CD8-positive, alpha-beta memory T cell (primary cell): Measurements from ENCODE around the gene PDLIM4. TPM values are rescaled to one million over a fixed set of nuclear protein-coding genes. Genes with fewer than 3 reads are reported as not detected.

Source experiments
- CTCF ChIA-PET: fragments of 350-600 bp; sonication (Branson Sonifier 250); formaldehyde crosslinking; loops from one replicate; lab custom pipeline; 2021; ENCODE audit warnings: antibody characterized with exemption; lab: Charles Lee
- POLR2A ChIA-PET: fragments of 350-600 bp; sonication (Branson Sonifier 250); formaldehyde crosslinking; loops from one replicate; lab custom pipeline; 2021; ENCODE audit warnings: antibody characterized with exemption; lab: Charles Lee
- DNase-seq, 5 donors: peaks; one replicate each; pipeline versions ENCODE4 v3.0.0 to v3.0.0-alpha.2; 2020 to 2022; ENCODE audit warnings: mixed read lengths in 1 of 5
- H3K27ac ChIP-seq: one replicate; pipeline ENCODE4 v1.7.0; 2013; ENCODE audit warnings: low read depth, mild to moderate bottlenecking, low read length, moderate library complexity
- H3K27me3 ChIP-seq: 2 replicates; pipeline ENCODE4 v1.7.0; 2013; ENCODE audit warnings: low read length, mild to moderate bottlenecking; ENCODE audit not compliant: insufficient read depth, poor library complexity, severe bottlenecking
- H3K36me3 ChIP-seq: 2 replicates; pipeline ENCODE4 v1.7.0; 2013; ENCODE audit warnings: mild to moderate bottlenecking, low read length, moderate library complexity; ENCODE audit not compliant: insufficient read depth
- H3K4me1 ChIP-seq: 2 replicates; pipeline ENCODE4 v1.7.0; 2013; ENCODE audit warnings: mild to moderate bottlenecking, low read length, moderate library complexity; ENCODE audit not compliant: insufficient read depth
- H3K4me3 ChIP-seq: 2 replicates; pipeline ENCODE4 v1.7.0; 2013; ENCODE audit warnings: mild to moderate bottlenecking, low read length
- H3K9me3 ChIP-seq: 2 replicates; pipeline ENCODE4 v1.7.0; 2013; ENCODE audit warnings: mild to moderate bottlenecking, low read length
- H3K27ac Mint-ChIP-seq, 8 donors: one replicate each; pipeline ENCODE4 v1.8.0; 2020 to 2021; ENCODE audit warnings: mixed read lengths in 8 of 8, mild to moderate bottlenecking in 6 of 8, inconsistent platforms in 3 of 8, moderate library complexity in 3 of 8
- H3K27me3 Mint-ChIP-seq, 2 donors: one replicate each; pipeline ENCODE4 v1.8.0; 2020 to 2021; ENCODE audit warnings: mixed read lengths in 2 of 2, mild to moderate bottlenecking in 1 of 2, moderate library complexity in 1 of 2
- H3K36me3 Mint-ChIP-seq, 3 donors: one replicate each; pipeline ENCODE4 v1.8.0; 2020 to 2021; ENCODE audit warnings: mixed read lengths in 3 of 3, inconsistent platforms in 1 of 3, mild to moderate bottlenecking in 1 of 3
- H3K4me1 Mint-ChIP-seq, 3 donors: one replicate each; pipeline ENCODE4 v1.8.0; 2020 to 2021; ENCODE audit warnings: mixed read lengths in 3 of 3, inconsistent platforms in 1 of 3, mild to moderate bottlenecking in 1 of 3
- H3K4me3 Mint-ChIP-seq, 7 donors: one replicate each; pipeline ENCODE4 v1.8.0; 2020 to 2021; ENCODE audit warnings: mixed read lengths in 7 of 7, mild to moderate bottlenecking in 6 of 7, moderate library complexity in 4 of 7, inconsistent platforms in 2 of 7
- H3K9me3 Mint-ChIP-seq, 5 donors: one replicate each; pipeline ENCODE4 v1.8.0; 2020 to 2022; ENCODE audit warnings: mixed read lengths in 5 of 5, mild to moderate bottlenecking in 3 of 5, moderate library complexity in 2 of 5, inconsistent platforms in 1 of 5
- polyA plus RNA-seq: library from polyadenylated mRNA; unstranded; fragments of 300-500 nt; fragmentation: Illumina TruSeq; gene quantifications from one replicate; pipeline ENCODE4 v1.2.3, GENCODE V29; 2021
- total RNA-seq, 2 experiments: library from RNA; stranded (reverse); gene quantifications; one replicate each; pipeline ENCODE4 v1.2.3, GENCODE V29; 2021

PDLIM4 gene
- total and polyA plus RNA-seq, 3 experiments from 2014 or later, result 0.39 to 1.4 TPM; not detected in 1

GRCh38 chr5:132238169-132238744 lies 19.2 kb upstream of the PDLIM4 start:
- Mint-ChIP-seq H3K36me3 (peaks cover 0 to 9% (median 4%) of the 10 kb centered on the region in 3 donors), H3K4me1 (no peaks in the 10 kb centered on the region), H3K9me3 (peaks cover under 1 to 12% (median 10%) of the 10 kb centered on the region in 5 donors), H3K4me3 (no peak overlapping the region), H3K27me3 (peaks cover 0 to 11% of the 10 kb centered on the region in 2 donors), H3K27ac (no peak overlapping the region)
- POLR2A ChIA-PET, result no interaction called here
- DNase-seq, result peak; percentile 36 to 72 (median 46)
- Histone ChIP-seq H3K4me3 (no peak overlapping the region), H3K4me1 (no peaks in the 10 kb centered on the region), H3K27ac (no peak overlapping the region), H3K27me3 (no peaks in the 10 kb centered on the region), H3K36me3 (no peaks in the 10 kb centered on the region), H3K9me3 (no peaks in the 10 kb centered on the region)
- CTCF ChIA-PET, result interaction anchor here (0.7 to 3.1 kb wide), 22 partner anchors 9 to 263 kb away, joined by 3 to 22 read pairs (median 4); partner anchors contain the start of gene P4HA2

DNA sequence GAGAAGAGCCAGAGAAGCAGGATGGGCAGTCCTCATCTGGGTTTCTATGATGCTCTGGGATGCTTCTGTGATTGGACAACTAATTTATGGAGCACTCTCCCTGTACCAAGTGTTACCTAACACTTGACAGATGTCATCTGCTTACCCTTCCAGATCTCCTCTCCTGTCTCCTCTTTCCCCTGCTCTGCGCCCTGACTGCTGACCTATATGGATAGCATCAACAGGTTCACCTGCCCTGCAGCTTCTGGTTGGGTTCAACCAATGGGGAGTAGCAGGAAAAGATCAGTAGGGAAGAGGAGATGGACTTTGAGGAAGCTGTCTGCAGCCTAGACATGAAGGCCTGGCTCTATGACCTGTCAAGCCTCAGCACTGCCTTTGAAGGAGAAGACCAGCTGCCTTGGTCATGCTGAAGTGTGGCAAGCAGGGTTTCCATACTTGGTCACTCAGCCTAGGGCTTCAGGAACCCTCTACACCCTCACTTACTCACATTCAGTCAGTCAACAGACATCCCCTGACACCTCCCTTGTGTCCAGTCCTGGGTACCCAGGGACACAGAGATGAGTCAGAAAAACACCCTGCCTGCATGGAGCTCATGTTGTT lies 18.5 kb upstream of the PDLIM4 start:
- Mint-ChIP-seq H3K9me3 (peaks cover 5 to 18% (median 14%) of the 10 kb centered on the region in 5 donors), H3K36me3 (peaks cover 0 to 15% (median 4%) of the 10 kb centered on the region in 3 donors), H3K27me3 (peaks cover 0 to 15% of the 10 kb centered on the region in 2 donors), H3K4me3 (no peak overlapping the region), H3K4me1 (no peaks in the 10 kb centered on the region), H3K27ac (peak overlapping the region in 1 of 8 donors; percentile 32)
- Histone ChIP-seq H3K27ac (no peak overlapping the region), H3K27me3 (no peaks in the 10 kb centered on the region), H3K4me1 (no peaks in the 10 kb centered on the region), H3K4me3 (no peak overlapping the region), H3K36me3 (no peaks in the 10 kb centered on the region), H3K9me3 (no peaks in the 10 kb centered on the region)
- CTCF ChIA-PET, result interaction anchor here (1.0 to 3.1 kb wide), 16 partner anchors 9 to 263 kb away, joined by 3 to 22 read pairs (median 4); partner anchors contain the start of gene P4HA2
- no peak for DNase-seq
- POLR2A ChIA-PET, result no interaction called here

DNA sequence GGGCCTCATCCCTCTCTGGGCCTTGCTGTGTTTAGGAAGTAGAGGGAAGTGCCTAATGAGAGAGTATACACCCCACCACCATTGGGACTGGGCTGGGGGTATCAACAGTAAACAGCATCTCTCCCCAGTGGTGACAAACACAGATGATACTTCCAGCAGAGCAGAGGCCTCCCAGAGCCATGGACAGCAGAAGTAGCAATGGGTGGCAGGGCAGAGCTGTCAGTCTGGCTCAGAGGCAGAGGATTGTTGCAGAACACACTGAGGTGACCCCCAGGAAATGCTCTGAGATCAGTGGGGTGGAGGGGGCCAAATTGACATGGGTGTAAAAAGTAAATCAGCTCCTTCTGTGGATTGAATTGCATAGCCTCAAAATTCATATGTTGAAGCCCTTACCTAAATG lies 17.7 kb upstream of the PDLIM4 start:
- no peaks in the 10 kb centered on the region for H3K36me3 ChIP-seq
- no peak overlapping the region for H3K4me3 ChIP-seq
- peak overlapping the region in 1 of 8 donors; percentile 30 for H3K27ac Mint-ChIP-seq
- H3K4me3 Mint-ChIP-seq, result no peak overlapping the region
- peaks cover 0 to 22% (median 7%) of the 10 kb centered on the region in 3 donors for H3K36me3 Mint-ChIP-seq
- ChIA-PET CTCF (interaction anchor here (1.4 to 3.1 kb wide), 3 partner anchors 11 to 14 kb away, joined by 3 to 22 read pairs (median 12); partner anchors contain the start of gene P4HA2), POLR2A (no interaction called here)
- H3K4me1 ChIP-seq, result no peaks in the 10 kb centered on the region
- peaks cover 10 to 26% (median 19%) of the 10 kb centered on the region in 5 donors for H3K9me3 Mint-ChIP-seq
- no peaks in the 10 kb centered on the region for H3K27me3 ChIP-seq
- H3K27ac ChIP-seq, result no peak overlapping the region
- no peaks in the 10 kb centered on the region for H3K4me1 Mint-ChIP-seq
- no peak for DNase-seq
- H3K27me3 Mint-ChIP-seq, result peaks cover 0 to 20% of the 10 kb centered on the region in 2 donors
- no peaks in the 10 kb centered on the region for H3K9me3 ChIP-seq

DNA sequence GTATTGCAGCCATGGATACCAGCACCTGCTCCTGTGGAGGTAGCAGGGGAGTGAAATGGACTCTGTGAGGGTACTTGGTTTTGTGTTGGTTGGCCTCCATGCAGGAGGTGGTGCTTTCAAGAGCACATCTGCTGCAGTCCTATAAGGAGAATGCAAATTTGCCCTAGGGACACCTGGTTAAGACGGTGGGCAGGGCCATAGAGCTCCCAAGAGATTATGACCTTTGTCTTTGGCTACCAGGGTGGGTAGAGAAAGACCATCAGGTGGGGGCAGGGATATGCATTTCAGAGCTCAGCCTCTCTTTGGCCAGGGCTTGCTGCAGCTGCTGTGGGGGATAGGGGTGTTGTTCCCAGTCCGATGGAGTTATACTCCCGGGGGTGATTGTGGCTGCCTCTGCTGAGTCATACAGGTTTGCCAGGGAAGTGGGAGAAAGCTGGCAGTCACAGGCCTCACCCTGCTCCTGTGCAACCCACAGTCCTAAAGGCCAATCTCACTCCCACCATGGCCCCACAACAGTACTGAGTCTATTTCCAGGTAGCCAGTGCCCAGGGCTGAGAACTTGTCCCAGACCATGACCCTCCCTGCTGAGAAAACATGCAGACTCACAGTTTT lies 14.0 kb upstream of the PDLIM4 start:
- H3K9me3 Mint-ChIP-seq, result peaks cover 29 to 51% (median 44%) of the 10 kb centered on the region in 5 donors
- CTCF ChIA-PET, result no interaction called here
- POLR2A ChIA-PET, result no interaction called here

DNA sequence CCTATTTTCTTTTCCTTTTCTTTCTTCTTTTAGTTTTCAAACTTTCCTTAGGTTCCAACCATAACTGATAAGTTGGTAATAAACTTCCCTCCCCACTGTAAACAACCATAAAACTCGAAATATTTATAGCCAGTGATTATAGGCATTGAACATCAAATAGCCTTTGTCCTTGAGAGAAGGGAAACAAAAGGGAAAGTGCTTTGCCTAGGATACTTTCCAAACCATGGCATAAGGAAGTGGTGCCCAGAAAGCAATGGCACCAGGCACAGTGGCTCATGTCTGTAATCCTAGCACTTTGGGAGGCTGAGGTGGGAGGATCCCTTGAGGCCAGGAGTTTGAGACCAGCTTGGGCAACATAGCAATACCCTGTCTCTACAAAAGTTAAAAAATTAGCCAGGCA lies 11.9 kb upstream of the PDLIM4 start:
- no peak overlapping the region for H3K4me3 ChIP-seq
- CTCF ChIA-PET, result no interaction called here
- Mint-ChIP-seq H3K4me1 (no peaks in the 10 kb centered on the region), H3K27me3 (peaks cover 6 to 29% of the 10 kb centered on the region in 2 donors), H3K4me3 (no peak overlapping the region), H3K9me3 (peaks cover 29 to 51% (median 44%) of the 10 kb centered on the region in 5 donors), H3K27ac (no peak overlapping the region), H3K36me3 (peaks cover 0 to 38% (median 9%) of the 10 kb centered on the region in 3 donors)
- no peaks in the 10 kb centered on the region for H3K36me3 ChIP-seq
- H3K27ac ChIP-seq, result no peak overlapping the region
- no peaks in the 10 kb centered on the region for H3K9me3 ChIP-seq
- H3K27me3 ChIP-seq, result no peaks in the 10 kb centered on the region
- POLR2A ChIA-PET, result no interaction called here
- no peak for DNase-seq
- H3K4me1 ChIP-seq, result no peaks in the 10 kb centered on the region

More for the DNA sequence above, 14.0 kb upstream of the PDLIM4 start:
- H3K27ac Mint-ChIP-seq, result no peak overlapping the region
- Histone ChIP-seq H3K4me3 (no peak overlapping the region), H3K4me1 (no peaks in the 10 kb centered on the region), H3K9me3 (no peaks in the 10 kb centered on the region), H3K27ac (no peak overlapping the region), H3K36me3 (no peaks in the 10 kb centered on the region), H3K27me3 (no peaks in the 10 kb centered on the region)
- H3K4me3 Mint-ChIP-seq, result no peak overlapping the region
- DNase-seq, result no peak
- H3K27me3 Mint-ChIP-seq, result peaks cover 6 to 29% of the 10 kb centered on the region in 2 donors
- no peaks in the 10 kb centered on the region for H3K4me1 Mint-ChIP-seq
- H3K36me3 Mint-ChIP-seq, result peaks cover 0 to 38% (median 9%) of the 10 kb centered on the region in 3 donors

DNA sequence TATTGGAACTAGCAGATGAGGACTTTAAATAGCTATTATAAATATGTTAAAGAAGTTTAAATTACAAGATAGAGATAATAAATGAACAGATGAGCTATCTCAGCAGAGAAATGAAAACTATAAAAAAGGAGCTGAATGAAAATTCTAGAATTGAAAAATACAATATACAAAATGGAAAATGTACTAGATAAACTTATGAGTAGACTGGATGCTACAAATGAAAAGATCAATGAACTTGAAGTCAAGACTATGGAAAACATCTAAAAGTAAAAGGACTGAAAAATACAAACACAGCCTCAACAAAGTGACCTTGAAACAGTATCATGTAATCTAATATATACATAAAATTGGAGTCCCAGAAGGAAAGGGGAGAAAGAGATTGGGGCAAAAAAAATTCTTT lies 10.7 kb upstream of the PDLIM4 start:
- Mint-ChIP-seq H3K4me3 (no peak overlapping the region), H3K27me3 (peaks cover 6 to 27% of the 10 kb centered on the region in 2 donors), H3K36me3 (peaks cover 0 to 34% (median 9%) of the 10 kb centered on the region in 3 donors), H3K9me3 (peaks cover 28 to 47% (median 40%) of the 10 kb centered on the region in 5 donors), H3K27ac (no peak overlapping the region), H3K4me1 (no peaks in the 10 kb centered on the region)
- H3K27me3 ChIP-seq, result no peaks in the 10 kb centered on the region
- DNase-seq, result no peak
- no peaks in the 10 kb centered on the region for H3K36me3 ChIP-seq
- CTCF ChIA-PET, result no interaction called here
- H3K9me3 ChIP-seq, result no peaks in the 10 kb centered on the region
- no peaks in the 10 kb centered on the region for H3K4me1 ChIP-seq
- no peak overlapping the region for H3K4me3 ChIP-seq
- H3K27ac ChIP-seq, result no peak overlapping the region
- POLR2A ChIA-PET, result no interaction called here

- Histone ChIP-seq H3K9me3 (no peaks in the 10 kb centered on the region), H3K4me1 (no peaks in the 10 kb centered on the region), H3K36me3 (no peaks in the 10 kb centered on the region), H3K27ac (no peak overlapping the region), H3K27me3 (no peaks in the 10 kb centered on the region), H3K4me3 (no peak overlapping the region)
- H3K36me3 Mint-ChIP-seq, result peaks cover 0 to 15% (median 2%) of the 10 kb centered on the region in 3 donors
- peaks cover 13 to 19% (median 15%) of the 10 kb centered on the region in 5 donors for H3K9me3 Mint-ChIP-seq
- H3K4me3 Mint-ChIP-seq, result no peak overlapping the region
- no peak overlapping the region for H3K27ac Mint-ChIP-seq
- no peak for DNase-seq
- peaks cover 8 to 14% of the 10 kb centered on the region in 2 donors for H3K27me3 Mint-ChIP-seq
- CTCF ChIA-PET, result interaction anchor here (0.9 to 1.6 kb wide), 2 partner anchors 12 to 22 kb away, joined by 3 to 12 read pairs; no protein-coding TSS in a partner anchor
- POLR2A ChIA-PET, result no interaction called here
- no peaks in the 10 kb centered on the region for H3K4me1 Mint-ChIP-seq
These were observed 6.9 kb upstream of the PDLIM4 start for GRCh38 chr5:132250547-132250946.
